ENCODE results near the gene PCDH18. TPM values are rescaled to one million over a fixed set of nuclear protein-coding genes. Genes with fewer than 3 reads are reported as not detected.
"Not testable (repeated sequence)": the region's sequence is repeated elsewhere in the genome, so short reads cannot be mapped to it uniquely, and the experiment has no call there.

Gene PCDH18
- total and polyA plus RNA-seq, 7 experiments from 2014 or later, result 0.05 to 0.33 (median 0.12) TPM; not detected in 2

DNA sequence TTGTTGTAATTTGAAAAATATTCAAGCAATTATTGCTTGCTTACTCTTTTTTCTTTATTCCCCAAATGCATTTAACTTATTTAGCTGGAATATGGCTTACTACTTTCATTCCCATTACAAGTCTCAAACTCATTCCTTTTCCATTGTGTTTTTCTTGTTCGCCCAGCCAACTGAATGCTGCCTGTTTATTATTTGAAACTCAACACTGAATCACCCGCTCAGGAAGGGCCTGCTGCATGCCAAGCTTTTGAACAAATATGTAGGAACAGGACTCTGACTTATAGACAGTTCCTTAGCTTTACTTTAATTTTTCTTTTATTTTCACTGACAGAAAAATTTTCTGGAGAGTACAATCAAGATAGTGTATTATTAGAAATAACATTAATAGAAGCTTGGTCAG is 12.9 kb downstream of the PCDH18 start:
- Histone ChIP-seq H3K36me3 (ENCODE audit: control insufficient read depth in 2 of 3, insufficient read depth in 3 of 3, low read length in 3 of 3) (no peaks in the 10 kb centered on the region), H3K4me3 (ENCODE audit: low read length) (no peak overlapping the region), H3K9me3 (ENCODE audit: control insufficient read depth in 2 of 3, low read length in 3 of 3) (no peaks in the 10 kb centered on the region), H3K27me3 (ENCODE audit: control insufficient read depth in 2 of 2, insufficient read depth in 2 of 2, low read length in 2 of 2) (no peaks in the 10 kb centered on the region), H3K4me1 (ENCODE audit: control insufficient read depth in 2 of 2, insufficient read depth in 2 of 2, low read length in 2 of 2) (no peaks in the 10 kb centered on the region), H3K27ac (ENCODE audit: low read depth, low read length) (no peak overlapping the region)
- no peaks in the 10 kb centered on the region for H3K27me3 Mint-ChIP-seq
- H3K27ac Mint-ChIP-seq, result no peak overlapping the region
- ATAC-seq (no peak), DNase-seq (no peak)
- POLR2A ChIA-PET, result interaction anchor here (0.8 kb wide), 1 partner anchor 651 kb away, joined by 3 read pairs; no protein-coding TSS in a partner anchor
- H3K4me1 Mint-ChIP-seq, result no peaks in the 10 kb centered on the region
- peaks cover 0 to 3% (median 0%) of the 10 kb centered on the region in 11 donors for H3K9me3 Mint-ChIP-seq
- H3K36me3 Mint-ChIP-seq, result no peaks in the 10 kb centered on the region
- H3K4me3 Mint-ChIP-seq, result no peak overlapping the region
- CTCF ChIA-PET, result no interaction called here
- intact Hi-C loops (cut with micrococcal nuclease), result no loop called here

DNA sequence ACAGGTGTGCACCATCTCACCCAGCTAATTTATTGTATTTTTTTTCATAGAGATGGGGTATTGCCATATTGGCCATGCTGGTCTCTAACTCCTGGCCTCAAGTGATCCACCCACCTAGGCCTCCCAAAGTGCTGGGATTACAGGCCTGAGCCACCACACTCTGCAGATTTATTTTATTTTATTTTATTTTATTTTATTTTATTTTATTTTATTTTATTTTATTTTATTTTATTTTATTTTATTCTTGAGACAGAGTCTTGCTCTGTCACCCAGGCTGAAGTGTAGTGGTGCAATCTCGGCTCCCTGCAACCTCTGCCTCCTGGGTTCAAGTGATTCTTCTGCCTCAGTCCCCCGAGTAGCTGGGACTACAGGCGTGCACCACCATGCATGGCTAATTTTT is 15.0 kb downstream of the PCDH18 start:
- H3K27ac ChIP-seq (ENCODE audit: low read depth, low read length); H3K4me1 Mint-ChIP-seq; CTCF ChIA-PET; H3K4me3 Mint-ChIP-seq; H3K27me3 ChIP-seq (ENCODE audit: control insufficient read depth in 2 of 2, insufficient read depth in 2 of 2, low read length in 2 of 2); H3K9me3 ChIP-seq (ENCODE audit: control insufficient read depth in 2 of 3, low read length in 3 of 3); ATAC-seq; H3K36me3 ChIP-seq (ENCODE audit: control insufficient read depth in 2 of 3, insufficient read depth in 3 of 3, low read length in 3 of 3); POLR2A ChIA-PET; H3K36me3 Mint-ChIP-seq; H3K27ac Mint-ChIP-seq; H3K4me3 ChIP-seq (ENCODE audit: low read length); H3K9me3 Mint-ChIP-seq; H3K27me3 Mint-ChIP-seq; intact Hi-C loops (cut with micrococcal nuclease); H3K4me1 ChIP-seq (ENCODE audit: control insufficient read depth in 2 of 2, insufficient read depth in 2 of 2, low read length in 2 of 2); DNase-seq: not testable (repeated sequence)

DNA sequence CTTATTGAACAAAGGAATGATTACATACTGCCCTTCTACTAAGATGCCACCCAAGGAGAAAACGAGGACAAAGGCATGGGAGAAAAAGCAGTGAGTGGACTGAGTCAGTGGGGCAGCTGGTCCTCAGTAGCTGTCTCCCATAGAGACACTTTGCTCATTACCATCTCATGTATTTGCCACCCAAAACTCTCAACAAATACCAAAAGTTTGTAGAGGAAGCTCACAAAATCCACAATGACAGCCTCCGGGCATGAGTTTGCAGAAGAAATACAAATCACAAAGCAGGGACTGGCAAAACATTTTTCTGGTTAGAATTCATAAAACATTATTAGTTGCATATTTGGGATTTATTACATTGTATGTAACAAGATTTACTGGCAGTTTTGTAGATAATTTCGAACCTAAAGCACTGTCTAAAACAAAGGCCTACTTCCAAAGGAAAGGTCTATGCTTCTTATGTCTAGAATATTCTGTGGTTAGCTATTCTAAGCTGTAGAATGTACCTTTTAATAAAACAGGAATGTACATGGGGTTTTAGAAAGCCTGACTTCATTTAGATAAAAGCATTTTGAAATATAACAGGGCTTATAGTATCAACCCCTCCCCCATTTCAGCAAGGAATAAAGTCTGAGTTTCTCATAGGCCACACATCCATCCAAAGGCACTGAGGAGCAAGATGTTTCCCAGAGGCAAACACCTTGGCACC is 17.7 kb downstream of the PCDH18 start:
- no peaks in the 10 kb centered on the region for H3K4me1 Mint-ChIP-seq
- no peaks in the 10 kb centered on the region for H3K36me3 ChIP-seq (ENCODE audit: control insufficient read depth in 2 of 3, insufficient read depth in 3 of 3, low read length in 3 of 3)
- CTCF ChIA-PET, result no interaction called here

DNA sequence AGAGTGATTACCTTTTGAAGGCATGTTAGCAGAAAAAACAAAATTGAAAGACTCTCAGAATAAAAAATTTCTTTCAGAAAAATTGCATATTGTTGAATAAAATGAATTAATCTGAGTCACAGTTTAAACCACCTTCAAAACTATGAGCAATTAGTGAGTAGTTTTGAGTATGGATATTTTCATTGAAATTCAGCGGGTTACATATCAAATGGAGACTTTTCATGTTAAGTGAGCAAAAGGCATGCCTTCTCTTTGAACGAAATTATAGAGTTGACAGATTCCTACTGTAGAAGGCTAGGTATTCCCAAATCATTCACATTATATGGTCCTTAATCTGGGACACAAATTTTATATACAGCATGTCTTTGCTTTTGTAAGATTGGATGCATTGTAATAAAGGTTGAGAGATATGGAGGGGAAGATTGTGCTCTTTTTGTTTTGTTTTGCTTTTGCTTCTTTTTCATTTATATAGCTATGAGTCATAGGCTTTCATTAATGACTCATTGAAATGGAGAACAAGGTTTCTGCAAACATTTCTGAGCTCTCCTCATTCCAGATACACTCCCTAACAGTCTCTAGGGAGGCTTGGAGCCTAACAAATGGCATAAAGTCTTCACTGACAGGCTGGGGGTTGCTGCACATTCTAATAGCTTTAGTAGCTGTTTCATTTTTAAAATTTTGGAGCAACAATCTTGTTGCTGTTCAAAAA is 21.6 kb downstream of the PCDH18 start:
- Histone ChIP-seq H3K27ac (ENCODE audit: low read depth, low read length) (no peak overlapping the region), H3K27me3 (ENCODE audit: control insufficient read depth in 2 of 2, insufficient read depth in 2 of 2, low read length in 2 of 2) (no peaks in the 10 kb centered on the region), H3K4me1 (ENCODE audit: control insufficient read depth in 2 of 2, insufficient read depth in 2 of 2, low read length in 2 of 2) (no peaks in the 10 kb centered on the region), H3K9me3 (ENCODE audit: control insufficient read depth in 2 of 3, low read length in 3 of 3) (no peaks in the 10 kb centered on the region), H3K4me3 (ENCODE audit: low read length) (no peak overlapping the region), H3K36me3 (ENCODE audit: control insufficient read depth in 2 of 3, insufficient read depth in 3 of 3, low read length in 3 of 3) (no peaks in the 10 kb centered on the region)
- no peak overlapping the region for H3K4me3 Mint-ChIP-seq
- H3K4me1 Mint-ChIP-seq, result no peaks in the 10 kb centered on the region
- DNase-seq, result no peak
- CTCF ChIA-PET, result no interaction called here
- H3K27ac Mint-ChIP-seq, result no peak overlapping the region
- peaks cover 0 to 5% (median 0%) of the 10 kb centered on the region in 11 donors for H3K9me3 Mint-ChIP-seq
- no peaks in the 10 kb centered on the region for H3K27me3 Mint-ChIP-seq
- intact Hi-C loops (cut with micrococcal nuclease), result no loop called here
- ATAC-seq, result no peak
- POLR2A ChIA-PET, result no interaction called here
- H3K36me3 Mint-ChIP-seq, result no peaks in the 10 kb centered on the region

More for the DNA sequence above, 17.7 kb downstream of the PCDH18 start:
- no peaks in the 10 kb centered on the region for H3K36me3 Mint-ChIP-seq
- H3K4me1 ChIP-seq (ENCODE audit: control insufficient read depth in 2 of 2, insufficient read depth in 2 of 2, low read length in 2 of 2), result no peaks in the 10 kb centered on the region
- no peak for ATAC-seq
- H3K27ac Mint-ChIP-seq, result no peak overlapping the region
- H3K27me3 ChIP-seq (ENCODE audit: control insufficient read depth in 2 of 2, insufficient read depth in 2 of 2, low read length in 2 of 2), result no peaks in the 10 kb centered on the region
- POLR2A ChIA-PET, result no interaction called here
- no peak overlapping the region for H3K27ac ChIP-seq (ENCODE audit: low read depth, low read length)
- no peak overlapping the region for H3K4me3 ChIP-seq (ENCODE audit: low read length)
- peaks cover 0 to 3% (median 0%) of the 10 kb centered on the region in 11 donors for H3K9me3 Mint-ChIP-seq
- intact Hi-C loops (cut with micrococcal nuclease), result no loop called here
- H3K27me3 Mint-ChIP-seq, result no peaks in the 10 kb centered on the region
- DNase-seq, result no peak
- H3K9me3 ChIP-seq (ENCODE audit: control insufficient read depth in 2 of 3, low read length in 3 of 3), result no peaks in the 10 kb centered on the region
- no peak overlapping the region for H3K4me3 Mint-ChIP-seq

DNA sequence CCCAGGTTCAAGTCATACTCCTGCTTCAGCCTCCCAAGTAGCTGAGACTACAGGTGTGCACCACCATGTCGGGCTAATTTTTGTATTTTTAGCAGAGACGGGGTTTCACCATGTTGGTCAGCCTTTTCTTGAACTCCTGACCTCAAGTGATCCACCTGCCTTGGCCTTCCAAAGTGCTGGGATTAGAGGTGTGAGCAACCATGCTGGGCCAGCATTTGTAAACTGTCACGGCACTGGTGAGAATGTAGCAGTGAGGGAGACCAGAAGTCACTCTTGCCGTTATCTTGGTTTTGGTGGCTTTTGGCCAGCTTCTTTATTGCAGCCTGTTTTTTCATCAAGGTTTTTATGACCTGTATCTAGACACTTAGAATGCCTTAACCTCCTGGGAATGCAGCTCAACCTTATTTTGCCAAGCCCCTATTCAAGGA is 22.4 kb downstream of the PCDH18 start:
- Histone ChIP-seq H3K4me1 (ENCODE audit: control insufficient read depth in 2 of 2, insufficient read depth in 2 of 2, low read length in 2 of 2) (no peaks in the 10 kb centered on the region), H3K9me3 (ENCODE audit: control insufficient read depth in 2 of 3, low read length in 3 of 3) (no peaks in the 10 kb centered on the region), H3K27ac (ENCODE audit: low read depth, low read length) (no peak overlapping the region), H3K4me3 (ENCODE audit: low read length) (no peak overlapping the region), H3K27me3 (ENCODE audit: control insufficient read depth in 2 of 2, insufficient read depth in 2 of 2, low read length in 2 of 2) (no peaks in the 10 kb centered on the region), H3K36me3 (ENCODE audit: control insufficient read depth in 2 of 3, insufficient read depth in 3 of 3, low read length in 3 of 3) (no peaks in the 10 kb centered on the region)
- Mint-ChIP-seq H3K9me3 (peaks cover 0 to 5% (median 0%) of the 10 kb centered on the region in 11 donors), H3K4me1 (no peaks in the 10 kb centered on the region), H3K36me3 (no peaks in the 10 kb centered on the region), H3K27me3 (no peaks in the 10 kb centered on the region), H3K4me3 (no peak overlapping the region), H3K27ac (no peak overlapping the region)
- POLR2A ChIA-PET, result no interaction called here
- DNase-seq, result no peak
- CTCF ChIA-PET, result no interaction called here
- intact Hi-C loops (cut with micrococcal nuclease), result no loop called here
- no peak for ATAC-seq

DNA sequence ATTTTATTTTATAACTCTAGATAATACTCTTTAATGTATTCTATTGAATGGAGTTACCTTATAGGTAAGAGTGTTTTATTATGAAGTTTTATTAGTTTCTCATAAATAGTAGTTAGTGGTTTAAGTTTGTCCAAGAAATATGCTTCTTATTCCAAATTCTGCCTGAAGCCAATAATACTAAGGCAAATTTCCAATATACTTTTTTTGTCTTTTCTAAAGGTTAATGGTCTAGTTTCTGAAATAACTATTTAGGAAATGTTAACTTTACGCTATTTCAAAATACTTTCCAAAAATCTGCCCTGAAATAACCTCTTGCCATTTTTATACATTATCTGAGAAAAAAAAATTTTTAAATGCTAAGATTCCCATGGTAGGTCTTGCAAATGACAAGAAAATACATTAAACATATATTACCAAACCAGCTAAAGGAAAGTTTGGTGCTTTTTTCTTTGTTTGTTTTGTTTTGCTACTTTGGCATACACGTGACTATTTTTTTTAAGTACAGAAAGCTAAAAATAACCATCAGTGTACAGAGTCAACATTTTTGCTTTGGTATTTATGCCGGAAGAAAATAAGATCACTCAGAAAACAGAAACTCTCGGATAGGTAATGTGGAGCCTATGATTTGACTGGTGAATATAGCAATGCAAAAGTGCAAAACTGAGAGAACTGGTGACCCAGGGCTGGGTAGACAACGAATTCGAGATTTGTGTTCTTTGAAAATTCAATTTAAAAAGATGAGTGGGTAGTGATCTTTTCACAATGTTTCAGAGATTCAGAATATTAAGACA is 29.8 kb downstream of the PCDH18 start:
- Mint-ChIP-seq H3K27me3 (no peaks in the 10 kb centered on the region), H3K27ac (no peak overlapping the region), H3K4me1 (no peaks in the 10 kb centered on the region), H3K36me3 (no peaks in the 10 kb centered on the region), H3K9me3 (peaks cover 0 to 5% (median 0%) of the 10 kb centered on the region in 11 donors), H3K4me3 (no peak overlapping the region)
- ChIA-PET CTCF (no interaction called here), POLR2A (no interaction called here)
- Histone ChIP-seq H3K27me3 (ENCODE audit: control insufficient read depth in 2 of 2, insufficient read depth in 2 of 2, low read length in 2 of 2) (no peaks in the 10 kb centered on the region), H3K4me3 (ENCODE audit: low read length) (no peak overlapping the region), H3K36me3 (ENCODE audit: control insufficient read depth in 2 of 3, insufficient read depth in 3 of 3, low read length in 3 of 3) (no peaks in the 10 kb centered on the region), H3K4me1 (ENCODE audit: control insufficient read depth in 2 of 2, insufficient read depth in 2 of 2, low read length in 2 of 2) (no peaks in the 10 kb centered on the region), H3K9me3 (ENCODE audit: control insufficient read depth in 2 of 3, low read length in 3 of 3) (no peaks in the 10 kb centered on the region), H3K27ac (ENCODE audit: low read depth, low read length) (no peak overlapping the region)
- ATAC-seq (no peak), DNase-seq (no peak)
- intact Hi-C loops (cut with micrococcal nuclease), result no loop called here

Data from naive thymus-derived CD4-positive, alpha-beta T cell (primary cell).